OCI-M1 (cell line): ENCODE measurements around the gene RNF149.
"Not testable (repeated sequence)": the region's sequence is repeated elsewhere in the genome, so short reads cannot be mapped to it uniquely, and the experiment has no call there.

ENCODE experiments used
- DNase-seq: peaks from one replicate; lab custom pipeline; 2025; lab: John Stamatoyannopoulos, UW

The RNF149 gene

DNA sequence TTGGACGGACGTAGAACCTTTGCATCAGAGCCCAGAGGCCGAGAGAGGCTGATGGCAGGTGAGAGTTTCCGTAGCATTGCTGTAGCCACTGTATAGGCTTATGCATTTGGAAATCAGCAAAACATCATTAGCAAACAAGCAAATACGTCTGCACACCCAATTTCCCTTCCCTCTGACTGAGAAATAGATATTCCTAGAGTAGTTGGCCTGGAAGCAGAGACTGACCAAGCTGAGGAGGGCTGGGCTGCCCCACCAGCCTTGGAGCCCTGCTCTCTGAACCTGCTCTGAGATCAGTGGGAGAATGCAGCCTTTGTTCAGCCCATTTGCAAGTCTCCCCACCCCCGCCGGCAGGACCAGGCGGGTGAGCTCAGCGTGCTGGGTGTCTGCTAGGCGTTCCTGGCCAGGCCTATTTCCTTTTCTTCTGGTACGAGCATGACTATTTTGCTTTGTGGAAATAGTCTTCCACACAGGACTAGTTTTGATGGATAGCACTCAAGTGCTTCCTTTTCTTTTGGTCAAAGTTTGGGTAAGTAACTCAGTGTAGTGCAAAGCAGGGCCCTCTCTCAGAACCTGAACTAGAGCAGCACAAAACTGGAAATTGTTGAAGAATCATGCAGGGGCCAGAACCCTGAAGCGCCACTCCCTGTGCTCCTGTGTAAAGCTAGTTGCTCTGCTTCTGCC is 21.9 kb upstream of the RNF149 start:
- DNase-seq = no peak

GRCh38 chr2:101329026-101329425 is 20.5 kb upstream of the RNF149 start:
- no peak for DNase-seq

DNA sequence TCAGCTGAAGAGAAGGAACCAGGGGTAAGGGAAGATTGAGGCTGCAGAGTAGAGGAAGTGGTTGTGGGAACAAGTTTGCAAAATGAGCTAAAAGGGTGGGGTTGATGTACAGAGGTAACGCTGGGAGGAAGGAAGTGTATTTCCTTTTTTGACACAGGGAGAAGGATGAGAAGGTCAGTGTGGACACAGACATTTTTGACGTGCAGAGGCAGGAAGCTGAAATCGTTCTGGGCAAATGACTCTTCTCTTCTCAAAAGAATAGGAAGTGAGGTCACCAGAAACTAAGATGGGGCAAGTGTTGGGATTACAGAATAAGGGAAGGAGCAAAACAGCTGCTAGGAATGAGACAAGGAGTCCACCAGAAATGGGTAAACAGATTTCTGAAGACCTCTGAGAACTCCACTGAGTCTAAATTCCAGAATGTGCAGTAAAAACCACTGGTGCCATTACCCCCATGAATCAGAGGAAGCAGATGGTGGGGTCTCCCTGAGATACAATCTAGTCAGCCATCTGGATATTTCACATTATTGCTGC is 20.0 kb upstream of the RNF149 start:
- peak; percentile 38 for DNase-seq

GRCh38 chr2:101327863-101328394 is 19.4 kb upstream of the RNF149 start:
- no peak for DNase-seq

DNA sequence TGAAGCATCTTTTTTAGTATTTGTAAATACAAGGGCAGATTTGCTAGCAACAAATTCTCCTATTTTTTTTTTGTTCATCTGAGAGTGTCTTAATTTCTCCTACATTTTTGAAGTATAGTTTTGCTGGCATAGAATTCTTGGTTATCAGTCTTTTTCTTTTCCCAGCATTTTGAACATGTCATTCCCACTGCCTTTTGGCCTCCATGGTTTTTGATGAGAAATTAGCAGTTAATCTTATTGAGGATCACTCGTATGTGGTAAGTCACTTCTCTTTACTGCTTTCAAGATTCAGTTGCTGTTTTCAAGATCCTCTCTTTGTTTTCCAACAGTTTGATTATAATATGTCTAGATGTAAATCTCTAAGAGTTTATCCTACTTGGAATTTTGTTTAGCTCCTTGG is 16.9 kb upstream of the RNF149 start:
- DNase-seq = peak; percentile 3

- not testable (repeated sequence) for DNase-seq
Observed at GRCh38 chr2:101316568-101316967, 8.1 kb upstream of the RNF149 start.

DNA sequence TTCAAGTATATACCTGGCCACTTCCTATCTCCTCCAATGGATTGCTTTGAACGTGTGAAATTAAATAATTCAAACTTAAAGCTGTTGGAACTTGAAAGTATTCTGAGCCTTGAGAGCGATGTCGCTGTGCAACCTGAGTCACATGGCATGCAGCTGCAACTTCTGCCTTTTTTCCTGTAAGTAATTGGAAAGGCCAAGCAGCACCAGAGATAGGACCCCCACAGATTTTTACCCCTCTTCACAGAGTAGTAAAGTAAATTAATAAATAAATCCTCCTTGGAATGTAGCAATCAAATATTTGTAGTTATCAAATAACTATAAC is 3.2 kb upstream of the RNF149 start:
- no peak for DNase-seq

GRCh38 chr2:101310834-101311695 is 2.6 kb upstream of the RNF149 start:
- no peak for DNase-seq

DNA sequence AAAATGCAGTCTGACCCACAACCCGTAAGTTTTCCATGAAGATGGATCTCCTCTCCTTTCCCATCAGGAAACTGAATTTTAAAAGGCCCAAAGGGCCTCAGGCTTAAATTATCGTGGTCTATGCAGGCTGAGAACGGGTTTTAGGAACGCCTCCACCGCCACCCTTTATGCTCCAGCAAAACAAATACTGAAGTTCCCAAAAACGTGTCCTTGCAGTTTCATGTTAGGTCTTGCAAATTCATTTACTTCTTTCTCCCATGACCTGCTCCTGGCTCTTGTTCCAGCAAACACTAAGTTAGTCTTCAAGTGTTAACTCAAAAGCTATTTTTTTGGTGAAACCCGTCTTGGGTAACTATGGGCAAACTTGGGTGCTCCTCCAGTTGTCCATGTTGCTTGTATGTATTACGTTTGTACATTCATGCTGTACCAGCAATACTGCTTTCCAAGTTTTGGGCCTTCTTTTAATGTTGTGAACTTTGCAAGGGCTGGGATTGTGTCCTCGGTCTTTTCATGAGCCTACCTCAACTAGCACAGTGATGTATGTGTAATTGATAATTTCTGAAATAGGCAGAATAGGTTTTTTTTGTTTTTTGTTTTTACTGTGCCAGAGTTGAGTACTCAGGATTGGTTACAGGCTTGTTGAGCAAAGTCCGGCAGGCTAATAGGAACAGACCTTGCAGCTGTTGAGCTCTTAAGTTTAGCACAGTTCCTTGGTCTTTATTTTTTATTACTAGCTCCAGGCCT is 1.8 kb upstream of the RNF149 start:
- no peak for DNase-seq

GRCh38 chr2:101307950-101308431 is 510 bp downstream of the RNF149 start:
- peak; percentile 26 for DNase-seq

DNA sequence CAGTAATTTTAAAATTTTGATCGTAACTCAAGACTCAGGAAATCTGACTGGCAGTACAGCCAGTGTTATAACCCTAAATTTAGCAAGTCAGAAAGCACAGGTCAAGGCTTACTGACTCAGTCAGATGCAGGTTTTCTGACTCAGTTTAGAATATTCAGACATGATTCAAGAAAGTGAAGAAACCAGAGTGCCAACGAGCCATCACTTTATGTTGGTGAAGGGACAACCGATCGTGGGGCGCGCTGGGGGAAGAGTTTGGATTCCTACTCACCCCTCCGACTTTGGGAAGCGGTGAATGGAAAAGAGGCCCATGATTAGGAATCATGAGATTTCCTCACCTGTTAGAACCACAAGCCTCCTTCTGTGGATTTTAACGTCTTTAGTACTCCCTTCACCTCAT is 998 bp downstream of the RNF149 start:
- peak; percentile 35 for DNase-seq

GRCh38 chr2:101306410-101306809 is 2.1 kb downstream of the RNF149 start:
- DNase-seq = peak; percentile 62

DNA sequence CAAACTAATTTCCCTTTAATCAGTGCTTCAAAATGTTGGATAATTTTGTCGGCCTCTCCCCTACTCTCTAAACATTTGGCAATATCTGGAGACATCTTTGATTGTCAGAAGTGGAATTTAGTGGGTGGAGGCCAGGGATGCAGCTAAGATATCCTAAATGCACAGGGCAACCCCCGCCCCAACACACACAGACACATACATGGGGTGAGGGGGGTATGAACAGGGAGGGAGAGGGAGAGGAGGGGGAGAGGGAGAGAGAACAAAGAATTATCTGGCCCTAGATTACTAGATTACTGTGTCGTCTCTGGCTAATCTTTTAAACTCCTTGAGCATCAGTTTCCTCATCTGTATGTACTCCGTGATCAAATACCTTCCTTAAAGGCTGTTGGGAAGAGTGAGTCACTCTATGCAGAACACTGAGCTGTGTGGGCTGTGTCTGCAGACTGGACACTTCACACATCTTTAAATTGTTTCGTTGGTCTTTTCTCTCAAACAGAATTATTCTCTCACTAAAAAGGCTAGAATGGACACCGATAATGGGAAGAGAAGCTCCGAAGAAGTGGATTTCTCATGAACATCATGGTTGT is 2.9 kb downstream of the RNF149 start:
- no peak for DNase-seq

DNA sequence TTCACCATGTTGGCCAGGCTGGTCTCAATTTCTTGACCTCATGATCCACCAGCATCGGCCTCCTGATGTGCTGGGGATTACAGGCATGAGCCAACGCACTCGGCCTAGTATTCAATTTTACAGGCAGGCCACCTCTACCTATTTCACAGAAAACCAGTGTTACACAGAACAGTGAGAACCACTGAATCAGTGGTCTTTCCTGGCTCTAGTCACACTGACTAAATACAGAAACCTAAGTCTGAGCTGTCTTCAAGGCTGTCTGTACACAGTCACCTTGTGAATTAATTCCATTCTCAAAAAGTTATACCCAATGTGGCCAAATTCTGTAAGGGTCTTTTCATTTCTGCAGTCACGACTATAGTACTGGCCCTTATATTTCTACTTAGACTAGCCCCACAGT is 3.5 kb downstream of the RNF149 start:
- DNase-seq = no peak

- no peak for DNase-seq
Observed at GRCh38 chr2:101303688-101304087, 4.8 kb downstream of the RNF149 start.

DNA sequence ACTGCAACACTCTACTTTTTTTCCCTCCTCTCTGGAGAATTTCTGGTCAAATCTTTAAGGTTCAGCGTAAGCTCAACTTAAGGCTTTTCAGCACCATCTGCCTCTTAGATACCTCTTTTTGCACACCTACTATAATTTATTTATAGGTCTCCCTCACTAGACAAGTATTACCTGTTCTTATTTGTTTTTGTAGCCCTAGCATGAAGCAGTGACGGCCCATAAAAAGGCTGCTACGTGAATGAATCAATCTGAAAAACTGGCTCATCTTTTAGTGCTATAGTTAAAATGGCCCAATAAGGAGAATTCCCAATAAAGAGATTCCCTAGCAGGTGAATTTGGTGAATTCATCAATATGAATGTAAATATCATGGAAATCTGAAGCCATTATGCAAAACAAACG is 6.5 kb downstream of the RNF149 start:
- DNase-seq = no peak

GRCh38 chr2:101300836-101301235 is 7.7 kb downstream of the RNF149 start:
- DNase-seq = no peak

GRCh38 chr2:101300164-101300563 is 8.3 kb downstream of the RNF149 start:
- no peak for DNase-seq

- DNase-seq = no peak
Observed at GRCh38 chr2:101299604-101300003, 8.9 kb downstream of the RNF149 start.

DNA sequence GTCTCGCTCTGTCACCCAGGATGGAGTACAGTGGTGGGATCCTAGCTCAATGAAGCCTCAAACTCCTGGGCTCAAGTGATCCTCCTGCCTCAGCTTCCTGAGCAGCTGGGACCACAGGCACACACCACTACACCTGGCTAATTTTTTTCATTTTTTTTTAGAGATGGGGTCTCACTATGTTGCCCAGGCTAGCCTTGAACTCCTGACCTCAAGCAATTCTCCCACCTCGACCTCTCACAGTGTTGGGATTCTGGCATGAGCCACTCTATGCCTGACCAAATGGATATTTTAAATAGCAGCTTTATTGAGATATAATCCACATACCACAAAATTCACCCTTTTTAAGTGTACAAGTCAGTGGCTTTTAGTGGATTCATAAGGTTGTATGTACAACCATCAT is 11.1 kb downstream of the RNF149 start:
- no peak for DNase-seq

GRCh38 chr2:101296371-101296770 is 12.1 kb downstream of the RNF149 start:
- no peak for DNase-seq

DNA sequence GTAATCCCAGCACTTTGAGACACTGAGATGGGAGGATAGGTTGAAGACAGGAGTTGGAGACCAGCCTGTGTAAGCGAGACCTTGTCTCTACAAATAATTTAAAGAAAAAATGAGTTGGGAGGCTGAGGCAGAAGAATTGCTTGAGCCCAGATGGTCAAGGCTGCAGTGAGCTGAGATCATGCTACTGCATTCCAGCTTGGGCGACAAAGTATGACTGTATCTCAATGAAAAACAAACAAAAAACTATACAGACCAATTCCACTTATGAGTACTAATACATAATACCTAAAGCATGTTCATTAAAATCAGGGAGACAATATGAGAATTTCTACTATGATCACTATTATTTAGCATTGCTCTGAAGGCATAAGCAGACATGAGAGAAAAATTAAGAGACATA is 12.6 kb downstream of the RNF149 start:
- DNase-seq = no peak
